Ovary (tissue), 3 donors: Measurements from ENCODE around the gene BICDL1.

Source experiments
- CTCF ChIP-seq, 3 donors: fragments of 450-650 bp in 2 of 3; fragments of 200-600 bp in 1 of 3; IDR thresholded peaks; one replicate each; pipeline versions ENCODE4 v1.5.1 to v1.8.0; 2016 to 2022; ENCODE audit warnings: antibody characterized with exemption in 3 of 3, mild to moderate bottlenecking in 1 of 3
- POLR2A ChIP-seq: fragments of 450-650 bp; IDR thresholded peaks from one replicate; pipeline ENCODE4 v1.6.1; 2017; ENCODE audit warnings: antibody characterized with exemption, mild to moderate bottlenecking, moderate library complexity
- donor health status: DM: no; HTN: no; CAD: no.

GRCh38 chr12:120141336-120141735 is 152.3 kb downstream of the BICDL1 start:
- TF ChIP-seq CTCF (IDR thresholded peaks at IDR 0.05) (no peak), POLR2A (no peak)
